Dendritic cell treated with granulocyte-macrophage colony-stimulating factor and Interleukin-4, amounts not matched to agents 40 ng/mL and 50 ng/mL, for 4 days (primary cell): ENCODE results near the gene SPP1.
"Not testable (repeated sequence)": the region's sequence is repeated elsewhere in the genome, so short reads cannot be mapped to it uniquely, and the experiment has no call there.

Experiments used
- H3K27ac Mint-ChIP-seq: one replicate; pipeline ENCODE4 v1.8.0; 2022; ENCODE audit warnings: mild to moderate bottlenecking, mixed read lengths
- H3K27me3 Mint-ChIP-seq: one replicate; pipeline ENCODE4 v1.8.0; 2022; ENCODE audit warnings: mild to moderate bottlenecking, mixed read lengths
- H3K36me3 Mint-ChIP-seq: one replicate; pipeline ENCODE4 v1.8.0; 2022; ENCODE audit warnings: low read depth, mixed read lengths
- H3K4me1 Mint-ChIP-seq: one replicate; pipeline ENCODE4 v1.8.0; 2022; ENCODE audit warnings: low read depth, mixed read lengths
- H3K4me3 Mint-ChIP-seq: one replicate; pipeline ENCODE4 v1.8.0; 2022; ENCODE audit warnings: mild to moderate bottlenecking, moderate library complexity, mixed read lengths
- H3K9me3 Mint-ChIP-seq: one replicate; pipeline ENCODE4 v1.8.0; 2022; ENCODE audit warnings: mixed read lengths
- intact Hi-C: fragments of 100-400 bp; cut with micrococcal nuclease; formaldehyde crosslinking; loops from one replicate; pipeline ENCODE4 v1.15.0; 2022

SPP1 gene

GRCh38 chr4:88009871-88010270 lies 34.4 kb downstream of the SPP1 start:
- Mint-ChIP-seq H3K36me3 (peaks cover 23% of the 10 kb centered on the region), H3K9me3 (no peaks in the 10 kb centered on the region), H3K4me3 (peak overlapping the region; percentile 6), H3K4me1 (peaks cover 60% of the 10 kb centered on the region), H3K27me3 (peaks cover 9% of the 10 kb centered on the region), H3K27ac (no peak overlapping the region)
- intact Hi-C loops: loop anchor here (5.0 kb wide), 1 partner anchor 582 kb away; the partner anchor contains the start of gene HERC3

GRCh38 chr4:88010966-88011365 lies 35.5 kb downstream of the SPP1 start:
- peaks cover 23% of the 10 kb centered on the region for H3K36me3 Mint-ChIP-seq
- H3K4me3 Mint-ChIP-seq: peak overlapping the region; percentile 0
- H3K27me3 Mint-ChIP-seq: peaks cover 9% of the 10 kb centered on the region
- H3K9me3 Mint-ChIP-seq: no peaks in the 10 kb centered on the region
- H3K4me1 Mint-ChIP-seq: peaks cover 60% of the 10 kb centered on the region
- peak overlapping the region; percentile 68 for H3K27ac Mint-ChIP-seq
- intact Hi-C loops: no loop called here

DNA sequence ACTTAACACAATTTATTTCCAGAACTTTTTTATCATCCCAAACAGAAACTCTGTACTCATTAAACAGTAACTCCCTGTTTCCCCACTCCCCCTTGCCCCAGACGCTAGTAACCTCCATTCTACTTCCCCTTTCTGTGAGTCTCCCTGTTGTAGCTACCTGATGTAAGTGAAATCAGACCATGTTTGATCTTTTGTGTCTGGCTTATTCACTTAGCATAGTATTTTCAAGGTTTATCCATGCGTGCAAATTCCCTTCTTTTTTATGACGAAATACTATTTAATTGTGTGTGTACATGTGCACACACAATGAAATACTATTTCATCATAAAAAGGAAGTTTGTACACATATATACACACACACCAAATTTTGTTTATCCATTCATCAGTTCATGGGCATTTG lies 37.1 kb downstream of the SPP1 start:
- Mint-ChIP-seq H3K9me3 (no peaks in the 10 kb centered on the region), H3K4me1 (peaks cover 61% of the 10 kb centered on the region), H3K27me3 (no peaks in the 10 kb centered on the region), H3K36me3 (peaks cover 30% of the 10 kb centered on the region), H3K4me3 (no peak overlapping the region), H3K27ac (no peak overlapping the region)
- intact Hi-C loops: no loop called here

- H3K27ac Mint-ChIP-seq: peak overlapping the region; percentile 68
- H3K9me3 Mint-ChIP-seq: no peaks in the 10 kb centered on the region
- no peaks in the 10 kb centered on the region for H3K27me3 Mint-ChIP-seq
Observed at GRCh38 chr4:88014386-88014905, 38.9 kb downstream of the SPP1 start.

DNA sequence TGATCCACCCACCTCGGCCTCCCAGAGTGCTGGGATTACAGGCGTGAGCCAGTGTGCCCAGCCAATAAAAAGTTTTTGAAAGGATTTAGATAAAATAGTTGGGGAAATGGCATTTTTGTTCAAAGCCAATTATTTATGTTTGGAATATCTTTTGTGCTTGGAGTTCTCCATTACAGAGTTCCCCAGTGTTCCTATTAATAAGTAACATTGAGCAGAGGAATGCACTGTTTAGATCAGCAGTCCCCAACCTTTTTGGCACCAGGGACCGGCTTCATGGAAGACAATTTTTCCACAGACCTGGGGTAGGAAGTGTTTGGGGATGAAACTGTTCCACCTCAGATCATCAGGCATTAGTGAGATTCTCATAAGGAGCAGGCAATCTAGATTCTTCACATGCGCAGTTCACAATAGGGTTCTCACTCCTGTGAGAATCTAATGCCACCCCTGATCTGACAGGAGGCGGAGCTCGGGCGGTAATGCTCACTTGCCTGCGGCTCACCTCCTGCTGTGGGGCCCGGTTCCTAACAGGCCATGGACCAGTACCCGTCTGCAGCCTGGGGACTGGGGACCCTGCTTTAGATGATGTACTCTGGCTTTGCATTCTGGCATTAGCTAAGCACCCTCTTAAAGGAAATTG lies 40.3 kb downstream of the SPP1 start:
- Mint-ChIP-seq H3K9me3 (no peaks in the 10 kb centered on the region), H3K36me3 (peaks cover 37% of the 10 kb centered on the region), H3K27ac (no peak overlapping the region), H3K4me3 (no peak overlapping the region), H3K27me3 (no peaks in the 10 kb centered on the region), H3K4me1 (peaks cover 65% of the 10 kb centered on the region)
- intact Hi-C loops: no loop called here

More at GRCh38 chr4:88014386-88014905, 38.9 kb downstream of the SPP1 start:
- Mint-ChIP-seq H3K36me3 (peaks cover 27% of the 10 kb centered on the region), H3K4me1 (peaks cover 65% of the 10 kb centered on the region), H3K4me3 (no peak overlapping the region)
- intact Hi-C loops: no loop called here

- intact Hi-C loops: no loop called here
- Mint-ChIP-seq H3K4me3 (no peak overlapping the region), H3K9me3 (no peaks in the 10 kb centered on the region), H3K36me3 (peaks cover 49% of the 10 kb centered on the region), H3K27ac (no peak overlapping the region), H3K4me1 (peaks cover 56% of the 10 kb centered on the region), H3K27me3 (no peaks in the 10 kb centered on the region)
Observed at GRCh38 chr4:88017516-88018297, 42.2 kb downstream of the SPP1 start.

- H3K36me3 Mint-ChIP-seq: peaks cover 49% of the 10 kb centered on the region
- no peak overlapping the region for H3K4me3 Mint-ChIP-seq
- intact Hi-C loops: no loop called here
- peaks cover 49% of the 10 kb centered on the region for H3K4me1 Mint-ChIP-seq
- no peak overlapping the region for H3K27ac Mint-ChIP-seq
- no peaks in the 10 kb centered on the region for H3K9me3 Mint-ChIP-seq
- no peaks in the 10 kb centered on the region for H3K27me3 Mint-ChIP-seq
Observed at GRCh38 chr4:88018466-88018865, 43.0 kb downstream of the SPP1 start.

DNA sequence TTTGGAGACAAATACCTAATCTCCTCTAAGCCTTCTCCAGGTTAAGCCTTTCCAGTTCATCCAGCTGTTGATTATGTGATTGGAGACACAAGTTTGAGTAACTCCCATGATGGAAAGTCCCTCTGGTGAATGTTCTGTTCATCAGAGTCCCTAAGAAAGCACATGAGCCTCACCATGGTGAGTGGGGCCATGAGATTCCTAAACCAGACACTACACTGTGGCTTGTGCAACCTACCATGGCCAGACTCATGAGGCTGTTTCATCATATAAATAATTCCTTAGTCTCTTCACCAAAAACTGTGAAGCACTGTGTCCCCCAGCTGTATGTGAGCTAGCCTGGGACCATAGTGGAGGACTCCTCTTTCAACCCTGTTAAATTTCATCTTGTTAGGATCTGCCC lies 46.3 kb downstream of the SPP1 start:
- peaks cover 15% of the 10 kb centered on the region for H3K9me3 Mint-ChIP-seq
- H3K27me3 Mint-ChIP-seq: no peaks in the 10 kb centered on the region
- peaks cover 33% of the 10 kb centered on the region for H3K4me1 Mint-ChIP-seq
- H3K36me3 Mint-ChIP-seq: peaks cover 77% of the 10 kb centered on the region
- intact Hi-C loops: loop anchor here (10.0 kb wide), 1 partner anchor 287 kb away; no protein-coding TSS in a partner anchor
- peak overlapping the region; percentile 65 for H3K27ac Mint-ChIP-seq
- no peak overlapping the region for H3K4me3 Mint-ChIP-seq

DNA sequence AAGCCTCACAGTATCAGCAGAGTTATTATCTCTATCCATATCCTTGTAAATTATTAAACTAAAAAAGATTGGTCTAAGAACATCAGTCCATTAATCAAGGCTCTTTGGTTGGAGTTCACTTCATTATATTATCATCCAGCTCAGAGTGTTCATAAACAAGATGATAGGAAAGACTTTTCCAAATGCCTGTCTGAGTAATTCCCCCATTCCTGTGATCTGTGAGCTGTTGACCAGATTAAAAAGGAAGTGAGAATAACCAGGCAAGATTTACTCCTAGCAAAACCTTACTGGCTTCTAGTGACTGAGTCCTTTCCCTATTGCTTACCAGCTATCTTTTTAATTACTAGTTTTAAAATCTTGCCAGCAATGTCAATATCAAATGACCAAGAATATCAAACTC lies 46.8 kb downstream of the SPP1 start:
- Mint-ChIP-seq H3K4me1 (peaks cover 34% of the 10 kb centered on the region), H3K27me3 (no peaks in the 10 kb centered on the region), H3K36me3 (peaks cover 79% of the 10 kb centered on the region), H3K9me3 (peaks cover 19% of the 10 kb centered on the region), H3K27ac (peak overlapping the region; percentile 65), H3K4me3 (no peak overlapping the region)
- intact Hi-C loops: loop anchor here (10.0 kb wide), 1 partner anchor 287 kb away; no protein-coding TSS in a partner anchor

GRCh38 chr4:88025868-88026661 lies 50.6 kb downstream of the SPP1 start:
- peaks cover 43% of the 10 kb centered on the region for H3K4me1 Mint-ChIP-seq
- not testable (repeated sequence) for H3K4me3 Mint-ChIP-seq, H3K27me3 Mint-ChIP-seq
- peaks cover 87% of the 10 kb centered on the region for H3K36me3 Mint-ChIP-seq
- peaks cover 25% of the 10 kb centered on the region for H3K9me3 Mint-ChIP-seq
- peak overlapping the region; percentile 89 for H3K27ac Mint-ChIP-seq
- intact Hi-C loops: loop anchor here (10.0 kb wide), 1 partner anchor 291 kb away; no protein-coding TSS in a partner anchor

DNA sequence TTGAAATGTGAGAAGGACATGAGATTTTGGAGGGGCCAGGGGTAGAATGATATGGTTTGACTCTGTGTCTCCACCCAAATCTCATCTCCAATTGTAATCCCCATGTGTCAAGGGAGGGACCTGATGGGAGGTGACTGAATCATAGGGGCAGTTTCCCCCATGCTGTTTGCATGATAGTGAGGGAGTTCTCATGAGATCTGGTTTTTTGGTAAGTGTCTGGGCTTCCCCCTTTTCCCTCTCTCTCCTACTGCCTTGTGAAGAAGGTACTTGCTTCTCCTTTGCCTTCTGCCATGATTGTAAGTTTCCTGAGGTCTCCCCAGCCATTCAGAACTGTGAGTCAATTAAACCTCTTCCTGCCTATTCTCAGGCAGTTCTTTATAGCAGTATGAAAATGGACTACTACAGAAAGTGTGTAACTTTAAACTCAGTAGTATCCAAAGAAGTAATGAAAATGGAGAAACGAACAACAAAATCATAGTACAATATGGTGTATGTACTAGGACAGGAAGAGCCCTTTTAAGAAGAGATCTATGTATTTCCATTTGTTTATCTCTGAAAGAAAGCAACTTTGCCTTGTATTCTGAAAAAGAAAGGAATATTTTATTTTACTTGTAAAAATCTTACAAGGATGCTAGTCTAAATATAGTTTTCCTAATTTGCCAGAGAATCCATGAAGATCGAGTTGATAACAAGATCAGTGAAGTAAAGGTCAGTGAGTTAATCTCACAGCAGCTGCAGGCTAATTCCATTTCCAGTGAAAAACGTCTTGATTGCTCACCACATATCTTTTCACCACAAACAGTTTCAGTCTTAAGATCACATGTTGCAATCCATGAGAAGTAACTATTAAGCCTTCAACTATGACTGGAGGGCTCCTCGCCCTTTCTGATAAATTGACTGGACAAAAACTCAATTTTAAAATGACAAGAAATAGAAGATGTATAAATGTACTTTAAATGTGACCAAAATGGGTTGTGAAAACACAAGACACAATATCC lies 52.4 kb downstream of the SPP1 start:
- peaks cover 79% of the 10 kb centered on the region for H3K36me3 Mint-ChIP-seq
- intact Hi-C loops: loop anchor here (10.0 kb wide), 1 partner anchor 293 kb away; no protein-coding TSS in a partner anchor
- peak overlapping the region; percentile 89 for H3K27ac Mint-ChIP-seq
- H3K9me3 Mint-ChIP-seq: peaks cover 25% of the 10 kb centered on the region
- peak overlapping the region; percentile 26 for H3K4me3 Mint-ChIP-seq
- H3K4me1 Mint-ChIP-seq: peaks cover 39% of the 10 kb centered on the region
- no peaks in the 10 kb centered on the region for H3K27me3 Mint-ChIP-seq

DNA sequence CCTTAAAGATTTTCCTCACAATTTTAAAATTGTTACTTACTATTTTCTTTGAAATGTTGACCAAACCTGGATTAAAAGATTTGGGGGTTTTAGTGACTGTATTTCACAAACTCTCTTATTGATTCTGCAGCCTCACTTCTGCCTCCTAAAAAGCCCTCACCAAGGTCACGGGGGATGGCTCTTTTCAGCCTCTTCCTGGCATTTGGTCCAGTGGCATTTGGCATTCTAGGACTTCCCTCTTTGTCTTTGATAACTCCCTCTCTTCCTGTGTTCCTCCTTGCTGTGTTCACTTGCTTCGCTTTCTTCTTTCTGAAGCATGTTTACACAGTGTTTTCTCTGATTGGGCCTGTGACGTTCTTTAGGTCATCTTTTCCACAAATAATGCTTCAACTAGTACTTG lies 53.4 kb downstream of the SPP1 start:
- peaks cover 77% of the 10 kb centered on the region for H3K36me3 Mint-ChIP-seq
- peak overlapping the region; percentile 48 for H3K4me3 Mint-ChIP-seq
- peaks cover 25% of the 10 kb centered on the region for H3K9me3 Mint-ChIP-seq
- intact Hi-C loops: loop anchor here (10.0 kb wide), 1 partner anchor 294 kb away; no protein-coding TSS in a partner anchor
- peak overlapping the region; percentile 89 for H3K27ac Mint-ChIP-seq
- peaks cover 39% of the 10 kb centered on the region for H3K4me1 Mint-ChIP-seq
- H3K27me3 Mint-ChIP-seq: no peaks in the 10 kb centered on the region
